SU-DHL-6 (cell line): ENCODE results near the gene UEVLD.

Experiments
- H2AFZ ChIP-seq: fragments of 200-600 bp; sonication (generic); 2 replicates; pipeline ENCODE4 v1.6.1; 2014; ENCODE audit warnings: low read depth, mild to moderate bottlenecking, moderate library complexity, mixed read lengths, antibody characterized with exemption, low read length; ENCODE audit not compliant: severe bottlenecking
- H3F3A ChIP-seq: fragments of 200-600 bp; shearing (Covaris generic); 2 replicates; pipeline ENCODE4 v1.6.0; 2016; ENCODE audit warnings: antibody characterized with exemption, mild to moderate bottlenecking; ENCODE audit not compliant: insufficient read depth
- H3K27ac ChIP-seq: fragments of 200-600 bp; sonication (generic); 2 replicates; pipeline ENCODE4 v1.5.1; 2016; ENCODE audit warnings: low read depth, mild to moderate bottlenecking, low read length, moderate library complexity, mixed read lengths
- H3K27me3 ChIP-seq: fragments of 200-600 bp; sonication (generic), shearing (Covaris generic); 2 replicates; pipeline ENCODE4 v1.6.0; 2014; ENCODE audit warnings: mild to moderate bottlenecking, low read length
- H3K36me3 ChIP-seq: fragments of 200-600 bp; sonication (generic); 2 replicates; pipeline ENCODE4 v1.6.1; 2014; ENCODE audit warnings: mild to moderate bottlenecking, low read length, mixed read lengths
- H3K4me2 ChIP-seq: fragments of 300-600, 200-600 bp; shearing (Covaris generic), sonication (generic); 2 replicates; pipeline ENCODE4 v1.6.0; 2014; ENCODE audit warnings: low read length, low read depth, mild to moderate bottlenecking; ENCODE audit not compliant: poor library complexity, severe bottlenecking
- H3K4me3 ChIP-seq: fragments of 200-600 bp; sonication (generic); 2 replicates; pipeline ENCODE4 v1.5.1; 2014; ENCODE audit warnings: antibody characterized with exemption, low read length, mild to moderate bottlenecking, mixed read lengths; ENCODE audit not compliant: insufficient read depth, poor library complexity, severe bottlenecking
- H3K79me2 ChIP-seq: fragments of 200-600 bp; sonication (generic); 2 replicates; pipeline ENCODE4 v1.6.1; 2014; ENCODE audit warnings: mild to moderate bottlenecking, low read length, moderate library complexity; ENCODE audit not compliant: insufficient read depth
- H3K9ac ChIP-seq: fragments of 200-600 bp; sonication (generic); 2 replicates; pipeline ENCODE4 v1.7.0; 2014; ENCODE audit warnings: mild to moderate bottlenecking, low read length
- H3K9me2 ChIP-seq: fragments of 200-600 bp; sonication (generic); replicated peaks from 2 replicates; pipeline ENCODE4 v1.6.1; 2014; ENCODE audit warnings: low read length; ENCODE audit not compliant: insufficient read depth
- H3K9me3 ChIP-seq: fragments of 200-600 bp; sonication (generic); 2 replicates; pipeline ENCODE4 v1.6.1; 2014; ENCODE audit warnings: low read length, mixed read lengths; ENCODE audit not compliant: insufficient read depth
- H4K20me1 ChIP-seq: fragments of 200-600 bp; sonication (generic); 2 replicates; pipeline ENCODE4 v1.6.1; 2014; ENCODE audit warnings: low read depth, mild to moderate bottlenecking, antibody characterized with exemption, low read length, moderate library complexity, mixed read lengths
- CTCF ChIP-seq: fragments of 200-600 bp; sonication (generic); IDR thresholded peaks from one replicate; pipeline ENCODE4 v1.5.1; 2017; ENCODE audit warnings: antibody characterized with exemption, mild to moderate bottlenecking, low read length, moderate library complexity; ENCODE audit not compliant: insufficient read depth, poor library complexity, severe bottlenecking
- EZH2phosphoT487 ChIP-seq: fragments of 200-600 bp; sonication (generic), shearing (Covaris generic); conservative IDR thresholded peaks from 2 replicates; pipeline ENCODE4 v1.6.1; 2018; ENCODE audit warnings: mild to moderate bottlenecking, antibody characterized with exemption, low read length, moderate library complexity, mixed read lengths

The UEVLD gene

GRCh38 chr11:18588297-18589252 is at the start of gene UEVLD:
UEVLD (minus strand) TSS chr11:18588734; CDS start chr11:18588654, 80 bp downstream.
- Histone ChIP-seq H4K20me1 (no peaks in the 10 kb centered on the region), H3K4me2 (peak within 1 kb of the TSS; percentile 72), H3K36me3 (no peaks in the 10 kb centered on the region), H3K27ac (no peak within 1 kb of the TSS), H3K4me3 (peak within 1 kb of the TSS; percentile 55), H3K9me3 (no peaks in the 10 kb centered on the region), H3K79me2 (no peaks in the 10 kb centered on the region), H2AFZ (peak within 1 kb of the TSS; percentile 97), H3K27me3 (no peaks in the 10 kb centered on the region), H3K9me2 (no peaks in the 10 kb centered on the region), H3K9ac (peak within 1 kb of the TSS; percentile 63), H3F3A (0 out of 2 replicates have a peak, but pooled peaks cover 11% of the 10 kb centered on the region)
- TF ChIP-seq EZH2phosphoT487 = no peak
- no peak for TF ChIP-seq CTCF

GRCh38 chr11:18634140-18635032 is 45.9 kb upstream of the UEVLD start, which contains the start of gene SPTY2D1:
SPTY2D1 (minus strand) TSS chr11:18634342; CDS start chr11:18634257, 85 bp downstream.
- Histone ChIP-seq H3K27me3 (no peaks in the 10 kb centered on the region), H3K36me3 (no peaks in the 10 kb centered on the region), H3K9me2 (no peaks in the 10 kb centered on the region), H3K4me3 (peak within 1 kb of the TSS; percentile 97), H2AFZ (peak within 1 kb of the TSS; percentile 90), H3F3A (peaks cover 8% of the 10 kb centered on the region; the same call in 1 of the 2 replicates), H3K9me3 (no peaks in the 10 kb centered on the region), H3K27ac (peak within 1 kb of the TSS; percentile 64), H4K20me1 (no peaks in the 10 kb centered on the region), H3K79me2 (peaks cover 47% of the 10 kb centered on the region), H3K9ac (peak within 1 kb of the TSS; percentile 87), H3K4me2 (peak within 1 kb of the TSS; percentile 97)
- TF ChIP-seq EZH2phosphoT487 (no peak), CTCF (no peak)

- Histone ChIP-seq H3K27me3 (no peaks in the 10 kb centered on the region), H4K20me1 (no peaks in the 10 kb centered on the region), H3F3A (peaks cover 8% of the 10 kb centered on the region; the same call in 1 of the 2 replicates), H3K9ac (peak overlapping the region; percentile 87), H3K4me3 (peak overlapping the region; percentile 97), H3K27ac (0 out of 2 replicates have a peak overlapping the region, but pooled peaks have one; percentile 10), H3K4me2 (peak overlapping the region; percentile 97), H3K9me2 (no peaks in the 10 kb centered on the region), H3K9me3 (no peaks in the 10 kb centered on the region), H3K36me3 (no peaks in the 10 kb centered on the region), H2AFZ (peak overlapping the region; percentile 86), H3K79me2 (peaks cover 56% of the 10 kb centered on the region)
- TF ChIP-seq CTCF = no peak
- TF ChIP-seq EZH2phosphoT487 = no peak
Measured at GRCh38 chr11:18633256-18634139, 45.0 kb upstream of the UEVLD start.
